ENCODE measurements around the gene HIP1R.
A peak's percentile ranks its signal among the peaks of the same experiment; 100 is the strongest.
"Not testable (repeated sequence)": the region's sequence is repeated elsewhere in the genome, so short reads cannot be mapped to it uniquely, and the experiment has no call there.

The HIP1R gene

GRCh38 chr12:122872815-122873361, 37.6 kb downstream of the HIP1R start:
- no peak for DNase-seq (ENCODE audit: low spot score)

- DNase-seq (ENCODE audit: low spot score), result no peak
Observed at GRCh38 chr12:122873540-122873939, 38.3 kb downstream of the HIP1R start.

- DNase-seq (ENCODE audit: low spot score), result no peak
Observed at GRCh38 chr12:122874081-122874480, 38.8 kb downstream of the HIP1R start.

GRCh38 chr12:122875590-122876220, 40.4 kb downstream of the HIP1R start:
- DNase-seq (ENCODE audit: low spot score), result no peak

- not testable (repeated sequence) for DNase-seq (ENCODE audit: low spot score)
Observed at GRCh38 chr12:122876281-122876680, 41.0 kb downstream of the HIP1R start.

GRCh38 chr12:122876731-122877130, 41.5 kb downstream of the HIP1R start:
- DNase-seq (ENCODE audit: low spot score), result no peak

- DNase-seq (ENCODE audit: low spot score), result no peak
Observed at GRCh38 chr12:122878780-122879612, 43.7 kb downstream of the HIP1R start.

- DNase-seq (ENCODE audit: low spot score), result no peak
Observed at GRCh38 chr12:122880155-122880667, 45.0 kb downstream of the HIP1R start.

- peak; percentile 51 for DNase-seq (ENCODE audit: low spot score)
Observed at GRCh38 chr12:122880668-122881067, 45.4 kb downstream of the HIP1R start.

- DNase-seq (ENCODE audit: low spot score), result no peak
Observed at GRCh38 chr12:122882908-122883558, 47.8 kb downstream of the HIP1R start.

- no peak for DNase-seq (ENCODE audit: low spot score)
Observed at GRCh38 chr12:122884091-122884826, 49.0 kb downstream of the HIP1R start.

DNA sequence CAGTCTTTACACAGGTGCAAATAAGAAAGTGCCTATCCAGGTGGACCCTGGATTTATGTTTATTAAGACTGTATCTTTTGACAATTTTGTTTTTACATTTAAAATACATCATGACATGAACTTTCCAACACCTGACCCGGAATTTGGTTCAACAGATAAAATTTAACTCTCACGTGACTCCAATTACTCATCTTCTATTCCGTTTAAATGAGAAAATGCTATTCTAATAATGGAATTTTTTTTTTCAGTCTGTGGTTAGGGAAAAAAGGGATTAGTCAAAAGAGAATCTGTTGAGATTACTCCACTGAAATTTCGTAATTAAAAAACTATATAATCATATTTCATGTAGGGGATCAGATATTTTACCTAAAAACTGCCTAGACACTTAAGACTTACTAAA, 49.6 kb downstream of the HIP1R start:
- DNase-seq (ENCODE audit: low spot score), result no peak

GRCh38 chr12:122886161-122886560, 50.9 kb downstream of the HIP1R start:
- no peak for DNase-seq (ENCODE audit: low spot score)

- DNase-seq (ENCODE audit: low spot score), result no peak
Observed at GRCh38 chr12:122886851-122887818, 51.9 kb downstream of the HIP1R start.

DNA sequence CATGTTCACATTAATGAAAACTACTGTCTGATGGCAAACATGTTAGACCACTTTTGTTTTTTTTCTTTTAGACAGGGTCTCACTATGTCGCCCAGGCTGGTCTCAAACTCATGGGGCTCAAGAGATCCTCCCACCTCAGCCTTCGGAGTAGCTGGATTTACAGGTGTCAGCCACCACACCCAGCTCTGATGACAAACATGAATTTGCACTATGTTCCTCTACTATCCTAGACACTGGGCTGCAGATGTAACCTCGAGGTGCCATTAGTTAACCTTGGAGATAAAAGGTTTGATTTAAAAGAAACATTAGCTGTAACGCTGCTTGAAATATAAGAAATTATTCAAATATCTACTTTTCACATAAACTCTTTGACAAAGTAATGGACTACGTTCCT, 52.6 kb downstream of the HIP1R start:
- DNase-seq (ENCODE audit: low spot score), result no peak

- DNase-seq (ENCODE audit: low spot score), result peak; percentile 81
Observed at GRCh38 chr12:122888232-122888752, 53.0 kb downstream of the HIP1R start.

GRCh38 chr12:122889761-122890520, 54.7 kb downstream of the HIP1R start:
- no peak for DNase-seq (ENCODE audit: low spot score)

DNA sequence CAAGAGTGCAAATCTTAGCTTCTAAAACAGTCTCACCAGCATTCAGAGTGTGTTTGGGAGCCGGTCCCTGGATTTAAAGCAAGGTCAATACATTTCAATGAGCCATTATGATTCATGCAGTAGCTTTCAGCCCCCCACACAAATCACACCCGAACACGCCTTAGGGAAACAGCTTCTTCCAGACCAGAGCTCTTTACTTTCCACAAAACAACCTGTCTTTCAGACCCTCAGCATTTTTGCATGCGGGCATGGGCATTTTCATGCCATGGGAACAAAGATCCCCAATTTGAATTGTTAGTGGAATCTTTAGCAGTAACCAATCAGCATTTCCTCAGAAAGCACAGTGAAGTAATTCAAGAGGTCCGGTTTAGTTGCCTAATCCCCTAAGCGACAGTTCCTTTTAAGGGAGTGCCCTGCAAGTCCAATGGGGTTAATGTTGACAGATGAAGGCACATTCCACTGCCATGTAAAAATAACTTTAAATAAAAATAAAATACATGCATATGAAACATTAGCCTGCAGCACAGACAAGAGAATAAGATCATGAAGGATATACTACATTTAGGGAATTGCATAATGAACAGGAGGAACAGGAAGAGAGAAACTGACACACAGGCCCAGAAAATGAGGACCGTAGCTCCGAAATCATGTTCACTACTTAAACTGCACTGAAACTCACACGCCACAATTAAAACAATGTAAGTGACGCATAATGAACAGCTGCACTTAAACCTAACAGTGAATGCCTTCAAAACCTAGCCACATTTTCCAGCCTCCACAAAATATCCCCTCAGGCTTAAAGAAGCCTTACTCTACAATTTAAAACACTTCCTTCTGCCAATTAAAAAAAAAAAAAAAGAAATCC, 56.6 kb downstream of the HIP1R start:
- DNase-seq (ENCODE audit: low spot score), result no peak

DNA sequence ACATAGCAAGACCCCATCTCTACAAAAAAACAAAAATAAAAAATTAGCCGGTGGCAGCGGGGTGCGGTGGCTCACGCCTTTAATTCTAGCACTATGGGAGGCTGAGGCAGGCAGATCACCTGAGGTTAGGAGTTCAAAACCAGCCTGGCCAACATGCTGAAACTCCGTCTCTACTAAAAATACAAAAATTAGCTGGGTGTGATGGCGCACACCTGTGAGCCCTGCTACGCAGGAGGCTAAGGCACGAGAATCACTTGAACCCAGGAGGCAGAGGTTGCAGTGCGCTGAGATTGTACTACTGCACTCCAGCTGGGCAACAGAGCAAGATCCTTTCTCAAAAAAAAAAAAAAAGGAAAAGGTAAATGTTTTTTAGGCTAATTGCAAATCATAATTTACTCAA, 57.5 kb downstream of the HIP1R start:
- not testable (repeated sequence) for DNase-seq (ENCODE audit: low spot score)
